ENCODE data around the gene FIGN. TPM values are rescaled to one million over a fixed set of nuclear protein-coding genes. Genes with fewer than 3 reads are reported as not detected.
A peak's percentile ranks its signal among the peaks of the same experiment; 100 is the strongest.

FIGN gene
- polyA plus RNA-seq, 1 donor = 14.1 TPM

GRCh38 chr2:163563336-163563735, 172.5 kb downstream of the FIGN start:
- no peak for DNase-seq

DNA sequence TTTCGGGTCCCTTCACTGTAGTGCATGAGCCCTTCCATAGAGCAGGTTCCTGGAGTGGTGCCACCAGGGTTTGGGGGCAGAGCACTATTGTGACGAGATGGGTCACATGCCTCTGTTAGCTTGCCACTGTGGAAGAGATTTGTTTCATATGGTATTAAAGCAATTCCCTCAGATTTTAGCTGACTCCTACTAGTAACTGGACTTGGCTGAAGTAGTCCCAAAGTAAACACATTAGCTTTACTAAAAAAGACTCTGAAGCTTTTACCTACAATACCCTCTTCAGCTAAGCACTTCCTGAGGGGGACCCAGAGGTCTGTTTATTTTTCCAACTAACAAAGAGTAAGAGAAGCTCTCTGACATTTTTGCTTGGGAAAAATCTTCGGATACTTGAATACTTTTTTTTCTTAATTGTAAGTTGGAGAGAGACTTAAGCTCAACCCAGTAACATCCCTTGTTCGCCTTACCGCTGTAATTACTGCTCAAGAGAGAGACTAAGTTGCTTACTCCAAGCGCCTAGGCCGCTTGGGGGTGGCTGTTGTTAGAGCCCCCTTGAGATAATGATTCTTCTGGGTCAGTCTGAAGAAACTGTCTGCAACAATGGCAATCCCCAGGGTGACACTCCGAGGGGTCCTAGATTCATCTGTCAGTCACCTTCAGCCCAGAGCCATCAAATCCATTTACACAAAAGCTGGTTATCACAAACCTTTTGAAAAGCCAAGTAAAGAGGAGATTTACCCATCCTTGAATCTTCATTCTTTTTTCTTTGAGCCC, 177.4 kb downstream of the FIGN start:
- DNase-seq = no peak

- DNase-seq = no peak
These were observed 179.3 kb downstream of the FIGN start for GRCh38 chr2:163556511-163556910.

- DNase-seq = no peak
These were observed 180.9 kb downstream of the FIGN start for GRCh38 chr2:163554864-163555263.

GRCh38 chr2:163553601-163554000, 182.2 kb downstream of the FIGN start:
- peak; percentile 1 for DNase-seq

DNA sequence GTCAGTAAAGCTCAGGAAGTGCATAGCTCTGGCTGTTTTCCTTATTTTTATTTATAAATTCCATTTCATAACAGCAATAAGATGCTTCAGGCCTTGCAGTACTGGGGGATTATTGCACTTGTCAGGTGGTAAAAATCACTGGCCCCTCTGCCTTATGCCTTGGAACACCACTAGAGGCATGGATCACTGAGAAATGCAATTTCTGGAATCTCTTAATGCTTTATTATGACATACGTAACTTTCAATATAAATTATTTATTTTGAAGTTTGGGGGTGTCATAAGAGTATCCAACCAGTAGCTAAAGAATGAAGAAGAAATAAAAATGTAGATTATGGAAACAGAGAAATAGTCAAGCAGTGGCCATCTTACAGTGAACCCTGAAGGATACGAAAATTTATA, 183.1 kb downstream of the FIGN start:
- DNase-seq = no peak

GRCh38 chr2:163551616-163552373, 184.0 kb downstream of the FIGN start:
- DNase-seq = no peak

DNA sequence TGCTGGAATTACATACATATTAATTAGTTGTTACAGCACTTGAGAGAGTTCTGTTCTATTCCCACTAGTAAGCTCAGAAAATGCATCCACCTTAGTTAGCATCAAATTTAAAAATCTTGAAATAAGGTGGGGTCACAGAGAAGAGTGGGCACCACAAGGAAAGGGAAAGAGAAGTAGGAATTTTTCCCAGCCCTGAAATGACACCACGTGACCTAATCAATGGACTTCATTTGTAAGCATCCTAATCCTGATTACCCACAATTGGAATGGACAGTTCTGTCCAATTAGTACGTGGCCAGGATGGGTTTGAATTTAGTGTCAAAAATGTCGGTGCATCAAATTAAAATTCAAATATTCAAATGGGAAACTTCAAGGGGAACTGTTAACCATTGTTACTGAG, 186.8 kb downstream of the FIGN start:
- no peak for DNase-seq
